ENCODE results near the gene DIMT1. TPM values are rescaled to one million over a fixed set of nuclear protein-coding genes. Genes with fewer than 3 reads are reported as not detected.
A peak's percentile ranks its signal among the peaks of the same experiment; 100 is the strongest.

Gene DIMT1
- 10 to 100 TPM; 23.0 to 46.5 (median 32.9) TPM for total RNA-seq

DNA sequence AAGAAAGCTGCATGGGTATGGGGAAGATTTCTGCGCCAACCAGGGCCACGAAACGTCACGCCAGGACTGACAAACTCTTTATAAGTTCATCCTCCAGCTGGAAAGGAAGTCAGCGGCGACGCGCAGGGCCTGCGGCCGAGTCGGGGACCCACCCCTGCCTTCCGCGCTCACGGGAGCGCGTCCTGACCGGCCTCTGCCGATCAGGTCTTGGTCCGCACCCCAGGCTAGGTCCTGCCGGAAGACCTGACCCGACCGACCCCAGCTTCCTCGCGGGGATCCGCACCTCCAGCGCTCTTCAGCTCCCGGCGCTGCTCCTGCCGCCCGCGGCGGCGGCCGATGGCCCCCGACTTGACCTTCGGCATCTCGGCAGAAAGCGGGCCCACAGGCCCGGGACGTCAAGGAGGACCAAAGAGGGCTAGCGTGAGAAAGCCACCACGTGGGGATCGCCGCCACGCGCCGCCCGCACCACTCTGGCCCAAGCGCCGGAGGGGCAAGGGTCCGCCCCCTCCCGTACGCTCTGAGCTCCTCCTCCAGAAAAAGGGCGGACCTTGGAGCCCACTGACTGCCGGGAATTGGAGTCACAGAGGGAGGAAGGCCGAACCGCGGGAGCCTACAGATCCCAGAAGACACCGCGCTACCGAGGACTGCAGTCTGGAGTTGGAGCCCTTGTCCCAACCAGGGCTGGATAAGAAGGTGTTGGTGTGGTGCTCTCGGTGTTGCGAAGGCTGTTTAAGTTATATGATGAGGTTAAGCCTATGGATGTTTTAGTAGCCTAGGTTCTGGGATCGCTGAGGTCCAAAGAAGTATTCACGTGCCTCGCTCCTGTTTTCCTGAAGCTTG, at the start of gene DIMT1:
TSS of gene DIMT1 (minus strand) at position 495 of the 840 bp plus-strand sequence. CDS start at position 362, 133 bp downstream.
- ATAC-seq (ENCODE audit: low FRiP score): peak; percentile 100
- peak; percentile 82 for DNase-seq (ENCODE audit: low spot score)
- no peak for TF ChIP-seq CTCF (IDR thresholded peaks at IDR 0.05)

- no peak for ATAC-seq (ENCODE audit: low FRiP score)
- no peak for DNase-seq (ENCODE audit: low spot score)
- no peak for TF ChIP-seq CTCF (IDR thresholded peaks at IDR 0.05)
These were observed 46.6 kb upstream of the DIMT1 start for GRCh38 chr5:62450259-62450658.

DNA sequence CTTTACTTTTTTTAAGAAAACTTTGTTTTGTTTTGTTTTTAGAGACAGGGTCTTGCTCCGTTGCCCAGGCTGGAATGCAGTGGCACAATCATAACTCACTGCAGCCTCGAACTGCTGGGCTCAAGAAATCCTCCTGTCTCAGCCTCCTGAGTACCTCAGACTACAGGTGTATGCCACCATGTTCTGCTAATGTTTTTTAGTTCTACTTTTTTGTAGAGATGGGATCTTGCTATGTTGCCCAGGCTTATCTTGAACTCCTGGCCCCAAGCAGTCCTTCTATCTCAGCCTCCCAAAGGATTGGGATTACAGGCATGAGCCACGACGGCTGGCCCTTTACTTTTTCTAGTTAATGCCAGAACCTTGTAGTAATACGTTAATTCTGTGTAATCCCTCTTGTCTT, 44.8 kb upstream of the DIMT1 start:
- no peak for DNase-seq (ENCODE audit: low spot score)
- no peak for TF ChIP-seq CTCF (IDR thresholded peaks at IDR 0.05)
- no peak for ATAC-seq (ENCODE audit: low FRiP score)

DNA sequence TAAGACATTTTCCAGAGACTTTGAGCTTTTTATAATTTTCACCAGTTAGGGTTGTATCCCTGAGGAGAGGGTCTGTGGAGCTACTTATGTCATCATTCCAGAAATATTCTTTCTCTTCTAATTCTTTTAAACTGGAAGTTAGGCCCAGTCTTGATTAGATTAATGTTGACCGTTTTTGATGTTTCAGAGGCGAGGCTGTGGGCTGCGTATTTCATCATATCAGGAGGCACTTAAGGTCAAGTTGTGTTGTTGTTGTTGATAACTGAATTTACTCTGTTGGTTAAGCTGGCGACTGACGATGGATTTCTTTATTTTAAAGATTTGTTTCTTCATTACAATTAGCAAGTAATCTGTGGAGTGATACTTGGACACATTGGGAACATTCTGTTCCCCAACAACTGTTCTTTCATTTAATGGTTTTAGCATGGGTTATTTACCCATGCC, 28.9 kb upstream of the DIMT1 start:
- TF ChIP-seq CTCF (IDR thresholded peaks at IDR 0.05): no peak
- DNase-seq (ENCODE audit: low spot score): no peak
- no peak for ATAC-seq (ENCODE audit: low FRiP score)

DNA sequence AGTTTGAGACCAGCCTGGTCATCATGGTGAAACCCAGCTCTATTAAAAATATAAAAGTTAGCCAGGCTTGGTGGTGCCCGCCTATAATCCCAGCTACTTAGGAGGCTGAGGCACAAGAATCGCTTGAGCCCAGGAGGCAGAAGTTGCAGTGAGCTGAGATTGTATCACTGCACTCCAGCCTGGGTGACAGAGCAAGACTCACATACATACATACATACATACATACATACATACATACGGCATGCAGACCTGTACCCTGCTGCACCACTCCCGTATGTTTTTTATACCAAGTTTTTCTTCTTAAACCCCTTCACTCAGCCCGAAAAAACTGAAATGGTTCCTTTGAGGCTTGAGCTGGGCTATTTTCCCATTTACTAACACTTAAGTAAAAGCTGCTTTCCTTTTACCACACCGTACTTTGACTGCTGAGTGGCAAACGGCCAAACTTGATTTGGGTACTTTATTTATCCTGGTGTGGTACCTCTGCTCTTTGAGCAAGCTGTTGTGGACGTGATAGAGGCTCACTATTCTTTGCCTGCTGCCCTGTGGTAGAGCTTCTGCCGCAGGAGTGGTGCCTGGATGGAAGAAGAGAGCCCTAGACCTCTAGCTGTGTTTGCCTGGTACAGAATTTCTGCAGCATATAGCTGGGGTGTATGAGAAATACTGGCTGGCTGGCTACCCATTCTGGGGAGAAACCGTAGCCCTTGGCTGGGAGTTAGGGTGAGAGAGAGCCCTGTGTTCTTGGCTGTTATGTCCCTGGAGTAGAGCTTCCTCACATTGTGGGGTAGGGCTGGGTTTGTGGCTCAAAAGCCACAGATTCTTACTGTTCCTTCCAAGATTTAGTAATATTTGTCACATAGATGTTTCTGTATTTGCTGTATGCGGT, 28.3 kb upstream of the DIMT1 start:
- ATAC-seq (ENCODE audit: low FRiP score) (no peak), DNase-seq (ENCODE audit: low spot score) (no peak)
- no peak for TF ChIP-seq CTCF (IDR thresholded peaks at IDR 0.05)

DNA sequence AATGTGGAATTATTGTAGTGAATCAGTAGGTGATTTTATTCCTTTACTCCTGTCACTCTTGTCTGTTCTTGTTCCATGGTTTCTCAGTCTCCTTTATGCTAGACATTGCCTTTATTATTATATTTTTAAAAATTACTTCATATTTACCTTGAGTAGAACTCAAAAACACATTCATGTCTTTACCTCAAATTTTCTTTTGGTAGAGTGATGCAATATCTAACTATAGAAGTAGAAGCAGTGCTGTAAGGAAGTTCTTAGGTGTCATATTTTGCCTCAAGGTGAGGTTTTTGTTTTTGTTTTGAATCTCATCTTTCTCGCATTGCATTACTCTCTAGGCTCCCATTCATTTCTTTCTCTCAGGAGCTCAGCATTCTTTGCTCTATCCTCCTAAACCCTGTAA, 21.1 kb upstream of the DIMT1 start:
- no peak for TF ChIP-seq CTCF (IDR thresholded peaks at IDR 0.05)
- ATAC-seq (ENCODE audit: low FRiP score) (no peak), DNase-seq (ENCODE audit: low spot score) (no peak)

All from omental fat pad (tissue), 4 donors.